HG03378 (cell line): ENCODE results near the gene GALNT18.
A peak's percentile ranks its signal among the peaks of the same experiment; 100 is the strongest.
"Not testable (repeated sequence)": the region's sequence is repeated elsewhere in the genome, so short reads cannot be mapped to it uniquely, and the experiment has no call there.

Experiments
- ATAC-seq: cut with Tn5 transposase; IDR thresholded peaks from one replicate; pipeline ENCODE4 v1.9.1; 2021; ENCODE audit warnings: mild to moderate bottlenecking, moderate library complexity; ENCODE audit not compliant: unreplicated experiment

The GALNT18 gene

DNA sequence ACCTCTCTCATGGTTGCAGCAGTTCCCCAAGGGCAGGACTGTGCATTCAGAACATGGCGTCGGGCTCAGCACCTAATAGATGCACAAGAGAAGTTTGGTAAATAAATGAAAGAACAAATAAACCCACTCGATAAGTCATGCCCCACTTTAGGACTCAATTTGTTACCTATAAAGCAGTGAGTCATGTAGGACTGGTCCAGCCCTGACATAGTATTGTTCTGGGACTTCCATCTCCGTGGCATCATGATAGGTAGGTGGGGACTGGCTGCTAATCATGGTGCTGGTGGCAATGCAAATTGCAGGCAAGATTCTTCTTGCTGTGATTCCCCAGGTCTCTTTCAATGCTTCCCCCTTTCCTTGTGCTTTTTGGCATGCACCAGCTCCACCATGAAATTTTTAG lies 150.6 kb downstream of the GALNT18 start:
- ATAC-seq, result no peak

DNA sequence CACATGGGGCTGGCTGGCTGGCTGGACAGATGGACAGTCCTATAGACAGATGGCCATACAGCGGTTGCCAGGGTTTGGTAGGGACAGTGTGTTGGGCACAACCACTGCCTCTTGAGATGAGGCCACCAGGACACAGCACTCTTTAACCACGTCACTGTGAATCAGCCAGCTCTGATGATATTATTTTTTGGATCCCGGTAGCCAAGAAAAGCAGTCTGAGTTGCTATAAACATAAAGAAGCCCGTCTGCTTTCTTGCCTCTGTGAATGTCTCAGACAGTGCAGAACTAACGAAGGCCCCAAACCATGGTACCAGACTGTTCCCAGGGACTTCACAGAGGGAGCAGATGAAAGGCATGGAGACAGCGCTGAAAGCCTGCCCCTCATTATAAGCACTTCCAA lies 152.9 kb downstream of the GALNT18 start:
- ATAC-seq, result no peak

DNA sequence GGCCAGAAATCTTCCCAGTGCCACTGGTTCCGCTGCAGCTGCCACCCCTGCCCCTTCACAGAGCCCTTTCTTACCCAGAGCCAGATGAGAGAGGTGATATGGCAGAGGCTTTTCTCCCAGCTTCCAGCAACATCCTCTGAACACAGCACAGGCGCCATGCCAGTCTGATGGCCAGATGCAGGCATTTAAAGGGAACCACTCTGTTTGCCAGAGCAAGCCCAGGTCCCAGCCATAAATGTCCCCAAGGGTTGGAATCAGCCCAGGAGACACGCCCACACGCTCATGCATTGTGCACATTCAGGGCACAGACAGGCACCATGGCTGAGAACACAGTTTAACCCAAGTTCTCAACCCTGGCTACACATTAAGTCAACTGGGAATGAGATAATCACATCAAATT lies 154.5 kb downstream of the GALNT18 start:
- ATAC-seq, result no peak

DNA sequence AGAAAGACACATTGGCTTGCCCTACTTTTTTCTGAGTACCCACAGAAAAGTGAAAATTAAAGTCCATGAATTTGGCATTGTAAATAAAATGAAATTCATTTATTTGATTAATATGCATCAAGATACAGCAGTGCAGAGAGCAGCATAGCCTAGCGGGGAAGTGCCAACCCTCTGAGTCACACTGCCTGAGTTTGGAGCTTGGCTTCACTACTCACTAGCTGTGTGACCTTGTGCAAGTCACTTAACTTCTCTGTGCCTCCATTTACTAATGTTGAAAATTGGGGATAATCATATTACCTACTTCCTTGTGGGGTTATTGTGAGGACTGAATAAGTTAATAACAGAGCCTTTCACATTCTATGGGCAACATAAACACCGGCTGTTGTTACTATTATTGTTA lies 157.2 kb downstream of the GALNT18 start:
- ATAC-seq, result no peak

DNA sequence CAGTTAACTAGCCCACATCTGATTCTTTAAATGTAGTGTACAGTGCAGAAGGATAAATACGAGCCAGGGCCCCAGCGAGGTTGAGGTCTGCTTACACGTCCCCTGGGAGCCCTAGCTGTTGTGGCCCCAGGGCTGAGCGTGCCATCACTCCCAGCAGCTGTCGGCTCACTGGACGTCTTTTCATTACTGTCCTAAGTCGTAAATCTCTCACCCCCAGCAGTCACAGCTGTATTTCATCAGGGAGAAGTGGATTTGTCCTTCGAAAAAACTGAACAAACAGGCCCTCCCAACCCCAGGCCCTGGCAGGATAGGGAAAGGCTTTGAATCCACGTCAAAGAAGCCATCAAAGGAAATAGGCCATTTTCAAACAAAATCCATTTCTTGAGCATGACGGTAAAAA lies 158.4 kb downstream of the GALNT18 start:
- no peak for ATAC-seq

DNA sequence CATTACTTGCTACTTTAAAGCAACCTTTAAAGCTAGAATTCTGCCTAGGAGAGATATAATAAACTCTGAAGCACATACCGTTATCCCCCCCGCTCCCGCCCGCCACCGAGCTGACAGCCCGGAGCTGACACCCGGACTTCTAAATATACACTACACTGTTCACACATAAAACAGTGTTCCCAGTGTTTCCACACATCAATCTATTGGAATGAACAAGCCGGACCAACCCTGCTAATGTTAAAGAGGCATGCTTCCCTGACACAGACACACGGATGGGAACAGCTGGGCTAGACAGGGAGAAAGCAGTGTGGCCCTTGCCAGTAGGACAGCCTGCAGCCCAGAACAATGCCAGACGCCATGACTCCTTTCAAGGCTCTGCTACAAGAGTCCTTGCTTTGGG lies 160.3 kb downstream of the GALNT18 start:
- ATAC-seq, result no peak

DNA sequence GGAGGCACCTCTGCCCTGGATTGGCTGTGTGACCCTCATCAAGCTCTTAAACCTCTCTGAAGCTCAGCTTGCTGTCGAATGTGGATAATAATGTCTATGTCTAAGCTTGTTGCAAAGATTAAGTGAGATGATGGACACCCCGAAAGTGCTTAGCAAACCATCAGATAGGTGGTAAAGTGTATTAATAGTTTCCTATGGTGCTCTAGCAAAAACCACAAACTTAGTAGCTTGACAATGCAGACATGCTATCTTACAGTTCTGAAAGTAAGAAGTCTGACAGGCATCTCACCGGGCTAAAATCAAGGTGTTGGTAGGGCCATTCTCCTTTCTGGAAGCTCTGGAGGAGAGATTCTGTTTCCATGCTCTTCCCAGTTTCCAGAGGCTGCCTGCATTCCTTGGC lies 162.2 kb downstream of the GALNT18 start:
- no peak for ATAC-seq

DNA sequence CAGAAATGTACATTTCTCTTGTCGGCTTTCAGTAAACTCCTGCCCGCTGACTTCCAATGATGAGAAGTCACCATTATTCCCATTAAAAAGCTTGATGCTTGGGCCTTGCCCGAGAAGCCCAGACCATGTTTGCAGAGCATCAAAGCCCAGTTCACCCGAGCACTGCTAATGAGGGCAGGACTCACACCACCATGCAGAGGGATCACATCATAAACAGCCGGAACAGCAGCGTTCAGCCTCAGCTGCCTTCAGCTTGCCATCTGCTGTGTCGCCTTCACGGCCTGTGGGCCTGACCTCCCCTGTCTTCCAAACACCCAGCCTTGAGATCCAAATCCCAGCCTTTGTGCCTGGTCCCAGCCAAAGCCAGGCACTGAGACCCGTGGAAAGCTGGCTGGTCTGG lies 163.3 kb downstream of the GALNT18 start:
- ATAC-seq, result no peak

DNA sequence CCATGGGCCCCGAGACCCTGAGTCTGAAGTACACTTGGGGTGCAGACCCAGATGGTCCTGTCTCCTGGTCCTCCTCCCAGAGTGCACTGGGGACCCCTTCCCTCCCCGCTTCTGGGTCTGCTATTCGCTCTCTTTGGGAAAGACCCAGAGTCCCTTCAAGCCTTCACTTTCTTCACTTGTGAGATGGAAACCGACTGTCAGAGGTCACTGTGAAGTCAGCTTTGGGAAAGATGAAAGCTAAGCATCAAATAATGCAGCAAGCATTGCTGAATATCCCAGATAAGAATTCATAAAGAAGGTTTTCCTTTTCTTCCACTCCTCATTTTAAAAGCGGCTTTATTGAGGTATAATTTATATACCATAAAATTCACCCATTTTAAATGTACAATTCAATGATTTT lies 163.8 kb downstream of the GALNT18 start:
- ATAC-seq, result no peak

DNA sequence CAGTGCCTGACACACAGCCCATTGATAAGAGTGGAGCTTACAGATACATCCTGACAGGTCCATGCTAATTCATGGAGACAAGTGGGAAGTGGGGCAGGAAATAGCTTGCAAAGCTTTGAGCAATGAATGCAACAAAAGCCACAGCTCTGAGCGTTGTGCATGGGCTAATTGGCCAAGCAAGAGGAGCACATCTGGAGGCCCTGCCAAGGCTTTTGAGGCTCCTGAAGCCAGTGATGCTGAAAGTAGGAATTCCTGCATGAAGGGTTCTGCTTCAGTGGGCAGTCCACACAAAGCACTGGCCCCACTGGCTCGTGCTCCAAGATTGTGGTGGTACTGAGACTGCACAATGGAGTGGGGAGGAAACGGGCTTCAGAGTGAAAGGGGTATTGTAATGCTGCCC lies 164.9 kb downstream of the GALNT18 start:
- no peak for ATAC-seq

DNA sequence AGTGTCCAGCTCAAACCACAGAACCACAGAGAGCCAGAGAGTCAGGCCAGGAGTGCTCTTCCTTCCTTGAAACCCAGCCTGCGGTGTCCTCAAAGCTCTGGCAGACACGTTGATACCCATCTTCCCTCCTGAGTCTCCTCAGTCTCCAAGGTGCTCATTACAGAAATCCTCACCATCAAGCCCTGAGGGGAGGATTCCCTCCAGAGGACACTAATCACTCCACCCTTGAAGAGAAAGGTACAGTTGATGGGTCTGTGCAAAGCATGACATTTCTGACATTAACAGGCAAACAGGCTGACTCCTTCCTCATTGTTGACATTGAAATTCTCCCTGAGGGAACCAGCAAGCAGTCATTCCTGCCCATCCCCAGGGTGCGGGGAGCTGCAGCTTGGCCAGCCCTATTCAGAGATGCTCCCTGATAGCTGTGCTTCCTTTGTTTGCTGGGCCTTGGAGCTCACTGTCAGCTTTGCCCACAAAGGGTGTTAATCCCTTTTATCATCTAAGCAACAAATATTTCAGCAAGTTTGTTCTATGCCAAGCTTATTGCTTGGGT lies 167.1 kb downstream of the GALNT18 start:
- no peak for ATAC-seq

DNA sequence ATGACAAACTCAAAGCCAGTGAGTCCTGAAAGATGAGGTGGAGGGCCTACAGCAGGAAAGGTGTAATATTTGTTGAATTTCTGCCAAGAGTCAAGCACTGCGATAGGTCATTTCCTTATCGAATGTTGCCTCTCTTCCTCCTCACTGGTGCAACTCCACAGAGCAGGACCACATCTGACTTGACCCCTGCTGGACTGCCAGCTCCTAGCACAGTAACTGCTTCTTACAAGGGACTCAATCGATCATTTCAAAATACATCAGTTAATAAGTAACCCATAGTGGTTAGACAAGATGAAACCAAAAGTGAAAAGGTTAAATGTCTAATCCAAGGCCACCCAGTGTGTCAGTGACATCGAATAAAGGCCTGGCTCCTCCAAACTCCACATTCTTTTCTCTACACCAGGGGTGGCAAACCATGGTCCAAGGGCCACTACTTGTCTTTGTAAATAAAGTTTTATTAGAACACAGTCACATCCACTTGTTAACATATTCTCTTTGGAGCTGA lies 170.3 kb downstream of the GALNT18 start:
- peak; percentile 91 for ATAC-seq

DNA sequence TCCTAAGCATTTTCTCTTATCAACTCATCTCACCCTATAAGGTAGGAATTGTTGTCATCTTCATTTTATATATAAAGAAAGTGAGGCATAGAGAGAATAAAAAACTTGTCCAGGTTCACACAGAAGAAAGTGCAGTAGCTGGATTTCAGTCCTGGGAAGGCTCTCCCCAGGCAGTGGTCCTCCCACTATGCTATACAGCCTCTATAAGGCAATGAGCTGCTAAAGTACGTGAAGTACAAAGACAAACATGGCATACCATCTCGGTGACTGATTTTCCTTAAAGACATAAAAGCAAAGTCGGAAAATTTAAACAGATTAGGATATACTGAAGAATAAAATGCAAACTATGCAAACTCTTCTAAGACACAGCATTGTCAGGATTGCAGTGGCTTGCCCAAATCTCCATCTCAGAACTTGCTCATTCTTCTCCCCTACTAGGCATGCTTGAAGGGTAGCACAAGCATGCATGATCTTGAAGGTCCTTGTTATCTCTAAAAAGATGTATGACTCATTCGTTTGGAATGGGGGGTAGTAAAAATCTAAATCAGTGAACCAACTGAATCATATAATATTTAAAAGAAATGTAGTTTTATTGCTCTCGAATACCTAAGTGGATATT lies 171.0 kb downstream of the GALNT18 start:
- ATAC-seq, result no peak

DNA sequence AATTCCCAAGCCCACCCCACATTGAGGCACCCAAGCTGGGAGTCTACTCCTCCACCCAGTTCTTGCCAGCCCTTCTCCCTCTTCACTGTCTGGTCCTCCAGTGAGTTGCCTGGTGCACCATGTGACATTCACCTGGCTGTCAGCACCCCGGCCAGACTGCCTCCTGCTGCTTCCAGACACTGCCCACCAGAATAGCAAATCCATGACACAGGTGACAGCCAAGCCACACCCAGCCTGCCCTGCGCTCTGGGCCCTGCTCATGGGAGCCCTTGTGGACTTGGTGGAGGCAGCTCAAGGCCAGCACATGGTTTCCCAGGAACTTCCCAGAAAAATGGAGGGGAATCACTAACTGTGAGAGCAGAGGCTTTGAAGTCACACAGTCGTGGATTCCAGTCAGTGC lies 172.5 kb downstream of the GALNT18 start:
- ATAC-seq, result no peak

DNA sequence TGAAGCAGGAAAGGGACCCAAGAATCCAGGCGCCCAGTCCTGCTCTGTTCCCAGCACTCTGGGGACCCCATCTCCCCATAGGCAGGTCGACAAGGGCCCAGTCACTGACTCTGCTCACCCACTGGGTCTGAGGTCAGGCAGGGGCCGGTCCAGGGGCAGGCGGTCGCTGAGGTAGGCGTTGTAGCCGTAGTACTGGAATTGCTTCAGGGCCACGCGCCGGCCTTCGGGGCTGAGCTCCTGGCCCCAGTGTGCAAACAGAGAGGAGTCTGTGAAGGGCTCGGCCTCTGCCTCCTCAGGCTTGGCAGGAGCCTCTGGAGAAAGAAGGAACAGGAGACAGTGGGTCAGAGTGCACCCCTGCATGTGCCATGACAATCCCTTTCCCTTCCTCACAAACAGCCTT lies 173.2 kb downstream of the GALNT18 start:
- ATAC-seq, result no peak

DNA sequence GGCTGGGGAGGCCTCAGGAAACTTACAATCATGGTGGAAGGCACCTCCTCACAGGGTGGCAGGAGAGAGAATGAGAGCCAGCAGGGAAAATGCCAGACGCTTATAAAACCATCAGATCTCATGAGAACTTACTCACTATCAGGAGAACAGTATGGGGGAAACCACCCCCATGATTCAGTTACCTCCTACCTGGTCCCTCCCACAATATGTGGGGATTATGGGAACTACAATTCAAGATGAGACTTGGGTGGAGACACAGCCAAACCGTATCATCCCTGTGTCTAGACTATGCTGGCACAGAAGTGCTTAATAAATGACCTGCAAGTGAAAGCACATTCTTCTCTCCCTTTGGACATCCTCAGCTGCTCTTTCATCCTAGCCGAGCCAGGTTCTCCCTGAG lies 174.2 kb downstream of the GALNT18 start:
- ATAC-seq, result not testable (repeated sequence)

DNA sequence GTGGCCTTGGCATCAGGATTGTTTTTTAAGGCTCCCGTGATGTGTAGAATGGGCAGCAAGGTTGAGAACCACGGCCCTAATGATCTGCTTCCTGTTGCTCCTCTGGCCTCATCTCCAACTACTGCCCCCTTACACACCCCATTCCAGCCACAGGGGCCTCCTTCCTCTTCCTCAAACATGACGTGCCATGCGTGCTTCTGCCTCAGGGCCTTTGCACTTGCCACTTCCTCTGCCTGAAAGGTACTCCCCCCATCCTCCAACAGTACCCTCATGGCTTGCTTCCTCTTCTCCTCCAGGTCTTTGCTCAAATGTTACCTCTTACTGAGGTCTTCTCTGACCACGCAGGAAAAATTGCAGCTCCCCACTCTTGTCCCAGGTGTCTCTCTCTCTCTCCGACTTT lies 174.8 kb downstream of the GALNT18 start:
- no peak for ATAC-seq

DNA sequence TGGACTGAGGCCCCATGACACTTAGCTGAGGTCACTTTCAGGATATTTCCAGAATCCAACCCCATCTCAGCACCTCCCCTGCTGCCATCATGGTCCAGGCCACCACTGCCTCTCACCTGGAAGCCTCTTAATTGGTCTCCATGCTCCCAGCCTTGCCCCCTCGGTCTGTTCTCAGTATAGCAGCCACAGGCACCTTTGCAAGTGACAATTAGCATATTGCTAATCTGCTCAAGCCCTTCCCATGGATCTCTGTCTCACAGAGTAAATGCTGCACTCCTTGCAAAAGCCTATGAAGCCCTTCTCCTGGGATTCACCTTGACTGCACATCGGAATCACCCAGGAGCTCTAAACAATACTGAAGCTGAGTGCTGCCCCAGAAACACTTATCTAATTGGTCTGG lies 175.2 kb downstream of the GALNT18 start:
- ATAC-seq, result no peak

DNA sequence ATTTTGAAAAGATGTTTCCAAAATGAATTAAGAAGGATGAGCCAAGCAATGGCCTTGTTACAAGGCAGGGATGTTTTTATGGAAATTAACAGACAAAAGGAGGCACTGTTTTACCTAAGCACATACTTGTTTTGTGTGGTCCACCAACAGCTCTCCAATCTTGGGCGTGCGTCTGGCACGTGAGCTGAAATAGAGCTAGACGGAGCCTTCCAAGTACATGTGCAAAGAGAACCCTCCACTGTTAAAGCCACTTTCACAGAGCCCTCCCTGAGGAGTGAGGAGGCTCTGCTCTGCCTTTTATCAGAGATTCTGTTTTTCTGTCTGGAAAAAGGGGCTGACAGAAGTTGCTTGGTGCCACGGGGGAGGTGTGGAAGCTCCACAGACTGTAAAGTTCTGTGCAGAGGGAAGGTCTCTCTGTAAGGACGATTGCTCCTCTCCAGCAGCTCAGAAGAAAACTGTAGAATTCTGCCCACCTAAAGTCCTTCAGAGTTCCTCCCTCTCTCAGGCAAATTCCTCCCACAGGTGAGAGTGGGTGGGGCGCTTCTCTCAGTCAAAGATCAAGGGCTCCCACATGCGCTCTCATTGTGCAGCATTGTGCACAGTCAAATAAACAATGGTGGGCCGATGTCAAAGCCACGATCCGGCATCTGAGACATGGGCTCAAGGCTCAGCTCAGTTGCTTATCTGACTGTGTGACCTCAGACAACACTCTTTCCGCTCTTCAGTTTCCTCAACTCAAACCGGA lies 176.2 kb downstream of the GALNT18 start:
- no peak for ATAC-seq

DNA sequence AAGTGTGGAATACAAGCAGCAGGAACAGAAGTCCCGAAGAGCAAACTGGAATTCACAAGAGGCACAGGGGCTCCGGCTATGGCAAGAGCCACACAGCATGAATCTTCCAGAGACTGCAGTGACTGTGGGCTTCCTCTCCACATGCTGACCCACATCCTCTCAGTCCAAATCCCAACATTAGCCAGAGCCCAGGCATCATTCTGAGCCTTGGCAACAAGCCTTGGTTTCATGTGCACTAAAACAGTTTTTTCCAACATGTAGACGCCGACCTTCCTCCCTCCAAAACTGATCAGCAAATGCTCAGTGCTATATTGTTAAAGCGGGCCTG lies 177.0 kb downstream of the GALNT18 start:
- no peak for ATAC-seq

DNA sequence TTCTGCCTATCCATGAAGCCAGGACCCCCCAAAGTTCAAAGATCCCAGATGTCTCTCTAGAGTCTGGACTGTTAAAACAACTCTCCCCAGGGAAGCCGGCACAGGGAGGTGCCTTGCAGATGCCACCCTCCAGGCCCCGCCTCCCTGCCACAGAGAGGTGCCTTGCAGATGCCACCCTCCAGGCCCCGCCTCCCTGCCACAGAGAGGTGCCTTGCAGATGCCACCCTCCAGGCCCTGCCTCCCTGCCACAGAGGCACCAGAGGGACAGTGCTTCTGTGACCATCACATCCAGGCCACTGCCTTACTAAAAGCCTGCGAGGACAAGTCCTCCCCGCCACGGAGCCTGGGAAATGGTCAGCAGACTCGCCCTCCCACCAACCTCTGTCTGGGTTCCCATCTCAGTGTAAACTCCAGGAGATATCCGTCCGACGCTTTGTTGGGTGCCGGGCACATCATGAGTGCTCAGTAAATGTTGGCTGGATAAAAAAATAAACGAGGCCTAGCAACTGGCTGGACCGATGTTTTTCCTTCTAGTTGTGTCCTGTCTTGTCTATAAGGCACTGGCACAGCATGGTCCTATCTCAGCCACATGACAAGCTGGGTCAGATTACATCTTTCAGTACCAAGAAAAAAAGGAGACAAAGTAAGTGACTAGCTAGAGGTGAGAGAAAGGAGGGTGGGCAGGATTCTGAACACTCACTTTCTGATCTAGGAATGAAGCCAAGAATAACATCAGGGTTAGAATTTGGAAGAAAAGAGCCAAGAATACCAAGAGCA lies 177.6 kb downstream of the GALNT18 start:
- ATAC-seq, result no peak

DNA sequence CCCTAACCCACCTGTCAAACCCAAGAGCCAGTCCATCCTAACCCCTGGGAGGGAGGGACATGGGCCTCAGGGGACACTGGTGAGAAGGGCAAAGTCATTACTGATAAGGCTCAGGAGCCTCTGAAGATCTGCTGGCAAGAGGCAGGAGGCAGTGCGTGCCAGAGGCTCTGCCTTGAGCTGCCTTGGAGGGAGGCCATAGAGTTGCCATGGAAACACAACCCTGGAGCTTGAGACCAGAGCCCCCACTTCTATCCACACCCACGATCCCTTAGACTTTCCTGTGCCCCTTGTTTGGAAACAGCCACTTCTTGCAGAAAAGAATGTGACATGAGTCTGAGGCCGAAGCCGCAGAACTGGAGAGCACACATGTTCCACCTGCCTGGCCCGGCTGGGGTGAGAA lies 179.0 kb downstream of the GALNT18 start:
- ATAC-seq, result no peak
